ENCODE data around the gene SSBP4. TPM values are rescaled to one million over a fixed set of nuclear protein-coding genes. Genes with fewer than 3 reads are reported as not detected.
A peak's percentile ranks its signal among the peaks of the same experiment; 100 is the strongest.

Gene SSBP4
- total and polyA plus RNA-seq, 2 donors (not counting 1 experiment from before 2014, with no cell fraction given), result 12.8 to 58.6 TPM

DNA sequence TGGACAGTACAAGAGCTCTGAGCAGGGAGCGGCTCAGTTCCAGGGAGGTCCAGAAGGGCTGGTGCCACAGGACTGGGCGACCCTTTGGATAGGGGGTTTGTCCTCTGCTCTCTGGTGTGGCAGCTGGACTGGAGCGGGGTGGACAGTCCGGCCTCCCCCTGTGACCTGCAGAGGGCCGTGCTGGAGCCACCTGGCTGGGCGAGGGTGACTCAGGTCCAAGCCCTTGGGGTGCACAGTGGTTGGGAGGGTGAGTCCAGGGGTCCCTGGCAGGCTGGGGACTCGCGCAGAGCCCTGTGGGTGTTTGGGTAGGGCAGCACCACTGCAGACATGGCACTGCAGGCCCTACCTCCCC lies 7.2 kb downstream of the SSBP4 start:
- H3K27ac ChIP-seq (ENCODE audit: insufficient read depth, low read length), result peak overlapping the region; percentile 33
- no peak overlapping the region for H3K4me3 ChIP-seq (replicated peaks in 1 of 4; ENCODE audit: control extremely low read depth in 1 of 4, insufficient read depth in 1 of 4, low read depth in 3 of 4, low read length in 4 of 4)
- H3K9ac ChIP-seq (ENCODE audit: insufficient read depth, low read length), result no peak overlapping the region
- H3K4me2 ChIP-seq (ENCODE audit: extremely low read depth, insufficient read depth, low read length), result peak overlapping the region; percentile 61
- H3K9me3 ChIP-seq (ENCODE audit: control insufficient read depth, insufficient read depth, low read depth, low read length), result no peaks in the 10 kb centered on the region
- TF ChIP-seq, protein P1, sequence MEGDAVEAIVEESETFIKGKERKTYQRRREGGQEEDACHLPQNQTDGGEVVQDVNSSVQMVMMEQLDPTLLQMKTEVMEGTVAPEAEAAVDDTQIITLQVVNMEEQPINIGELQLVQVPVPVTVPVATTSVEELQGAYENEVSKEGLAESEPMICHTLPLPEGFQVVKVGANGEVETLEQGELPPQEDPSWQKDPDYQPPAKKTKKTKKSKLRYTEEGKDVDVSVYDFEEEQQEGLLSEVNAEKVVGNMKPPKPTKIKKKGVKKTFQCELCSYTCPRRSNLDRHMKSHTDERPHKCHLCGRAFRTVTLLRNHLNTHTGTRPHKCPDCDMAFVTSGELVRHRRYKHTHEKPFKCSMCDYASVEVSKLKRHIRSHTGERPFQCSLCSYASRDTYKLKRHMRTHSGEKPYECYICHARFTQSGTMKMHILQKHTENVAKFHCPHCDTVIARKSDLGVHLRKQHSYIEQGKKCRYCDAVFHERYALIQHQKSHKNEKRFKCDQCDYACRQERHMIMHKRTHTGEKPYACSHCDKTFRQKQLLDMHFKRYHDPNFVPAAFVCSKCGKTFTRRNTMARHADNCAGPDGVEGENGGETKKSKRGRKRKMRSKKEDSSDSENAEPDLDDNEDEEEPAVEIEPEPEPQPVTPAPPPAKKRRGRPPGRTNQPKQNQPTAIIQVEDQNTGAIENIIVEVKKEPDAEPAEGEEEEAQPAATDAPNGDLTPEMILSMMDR (conservative IDR thresholded peaks at IDR 0.05 in 1 of 2, IDR thresholded peaks at IDR 0.05 in 1 of 2; ENCODE audit: low read depth in 1 of 2, low read length in 2 of 2), result no peak
- TF ChIP-seq EZH2 (IDR thresholded peaks at IDR 0.05; ENCODE audit: low read length, missing control alignments), result no peak
- H3K79me2 ChIP-seq (ENCODE audit: control insufficient read depth, insufficient read depth, low read length), result peaks cover 56% of the 10 kb centered on the region
- H2AFZ ChIP-seq (ENCODE audit: low read length), result no peak overlapping the region
- H3K4me1 ChIP-seq (ENCODE audit: control insufficient read depth, extremely low read depth, insufficient read depth, low read length), result peaks cover 32% of the 10 kb centered on the region
- H3K36me3 ChIP-seq (ENCODE audit: control insufficient read depth, insufficient read depth, low read length), result peaks cover 8% of the 10 kb centered on the region
- H4K20me1 ChIP-seq (ENCODE audit: control insufficient read depth, extremely low read depth, insufficient read depth, low read length), result no peaks in the 10 kb centered on the region
- no peaks in the 10 kb centered on the region for H3K27me3 ChIP-seq (ENCODE audit: control insufficient read depth, insufficient read depth, low read length)
- no peak for DNase-seq (ENCODE audit: low read depth in 2 of 2)

DNA sequence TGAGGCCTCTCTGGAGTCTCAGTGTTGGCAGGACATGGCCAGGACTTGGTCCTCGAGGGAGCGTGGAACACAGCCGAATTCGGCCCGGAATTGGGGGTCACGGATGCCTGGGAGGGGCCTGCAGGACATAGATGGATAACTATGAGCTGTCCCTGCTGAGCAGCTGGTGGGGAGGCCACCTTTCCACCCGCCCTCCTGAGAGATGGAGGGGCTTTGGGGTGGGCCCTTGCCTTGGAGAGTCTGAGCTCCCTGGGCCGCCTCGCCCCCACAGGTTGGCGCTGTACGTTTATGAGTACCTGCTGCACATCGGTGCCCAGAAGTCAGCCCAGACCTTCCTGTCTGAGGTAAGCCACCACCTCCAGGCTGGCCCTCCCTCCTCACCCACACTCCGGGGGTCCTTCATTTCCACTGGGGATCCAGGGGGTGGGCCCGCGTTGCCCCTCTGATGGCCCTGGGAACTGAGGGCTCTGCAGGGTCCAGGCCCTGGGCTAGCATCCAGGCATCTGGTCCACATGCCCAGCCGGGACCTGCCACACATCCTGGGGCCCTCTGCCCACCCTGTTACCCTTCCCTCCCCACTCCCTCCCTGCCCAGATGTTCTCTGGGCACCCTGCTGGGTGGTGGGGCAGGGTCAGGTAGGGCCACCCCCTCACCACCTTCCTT lies 8.0 kb downstream of the SSBP4 start:
- Histone ChIP-seq H3K4me1 (ENCODE audit: control insufficient read depth, extremely low read depth, insufficient read depth, low read length) (peaks cover 29% of the 10 kb centered on the region), H4K20me1 (ENCODE audit: control insufficient read depth, extremely low read depth, insufficient read depth, low read length) (no peaks in the 10 kb centered on the region), H3K4me2 (ENCODE audit: extremely low read depth, insufficient read depth, low read length) (no peak overlapping the region), H3K36me3 (ENCODE audit: control insufficient read depth, insufficient read depth, low read length) (peaks cover 10% of the 10 kb centered on the region), H2AFZ (ENCODE audit: low read length) (no peak overlapping the region), H3K4me3 (replicated peaks in 1 of 4; ENCODE audit: control extremely low read depth in 1 of 4, insufficient read depth in 1 of 4, low read depth in 3 of 4, low read length in 4 of 4) (no peak overlapping the region), H3K27me3 (ENCODE audit: control insufficient read depth, insufficient read depth, low read length) (no peaks in the 10 kb centered on the region), H3K27ac (ENCODE audit: insufficient read depth, low read length) (no peak overlapping the region), H3K79me2 (ENCODE audit: control insufficient read depth, insufficient read depth, low read length) (peaks cover 49% of the 10 kb centered on the region), H3K9me3 (ENCODE audit: control insufficient read depth, insufficient read depth, low read depth, low read length) (no peaks in the 10 kb centered on the region), H3K9ac (ENCODE audit: insufficient read depth, low read length) (no peak overlapping the region)
- DNase-seq (ENCODE audit: low read depth in 2 of 2), result no peak
- no peak for TF ChIP-seq EZH2 (IDR thresholded peaks at IDR 0.05; ENCODE audit: low read length, missing control alignments)
- TF ChIP-seq, protein P1 (conservative IDR thresholded peaks at IDR 0.05 in 1 of 2, IDR thresholded peaks at IDR 0.05 in 1 of 2; ENCODE audit: low read depth in 1 of 2, low read length in 2 of 2), result no peak

DNA sequence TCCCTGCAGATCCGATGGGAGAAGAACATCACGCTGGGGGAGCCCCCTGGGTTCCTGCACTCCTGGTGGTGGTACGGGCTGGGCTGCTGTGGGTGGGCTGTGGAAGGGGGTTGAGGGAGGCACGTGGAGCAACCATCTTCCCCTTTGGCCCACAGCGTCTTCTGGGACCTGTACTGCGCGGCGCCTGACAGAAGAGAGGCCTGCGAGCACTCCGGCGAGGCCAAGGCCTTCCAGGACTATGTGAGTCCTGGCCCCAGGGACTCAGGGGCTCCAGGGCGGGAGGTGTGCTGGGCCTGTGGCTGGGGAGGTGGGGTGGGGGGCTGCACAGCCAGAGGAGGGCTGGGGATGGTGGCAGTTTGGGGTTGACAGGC lies 8.5 kb downstream of the SSBP4 start:
- Histone ChIP-seq H4K20me1 (ENCODE audit: control insufficient read depth, extremely low read depth, insufficient read depth, low read length) (no peaks in the 10 kb centered on the region), H2AFZ (ENCODE audit: low read length) (no peak overlapping the region), H3K36me3 (ENCODE audit: control insufficient read depth, insufficient read depth, low read length) (peaks cover 10% of the 10 kb centered on the region), H3K4me3 (replicated peaks in 1 of 4; ENCODE audit: control extremely low read depth in 1 of 4, insufficient read depth in 1 of 4, low read depth in 3 of 4, low read length in 4 of 4) (no peak overlapping the region), H3K27ac (ENCODE audit: insufficient read depth, low read length) (no peak overlapping the region), H3K9ac (ENCODE audit: insufficient read depth, low read length) (no peak overlapping the region), H3K79me2 (ENCODE audit: control insufficient read depth, insufficient read depth, low read length) (peaks cover 44% of the 10 kb centered on the region), H3K27me3 (ENCODE audit: control insufficient read depth, insufficient read depth, low read length) (no peaks in the 10 kb centered on the region), H3K4me2 (ENCODE audit: extremely low read depth, insufficient read depth, low read length) (no peak overlapping the region), H3K9me3 (ENCODE audit: control insufficient read depth, insufficient read depth, low read depth, low read length) (no peaks in the 10 kb centered on the region), H3K4me1 (ENCODE audit: control insufficient read depth, extremely low read depth, insufficient read depth, low read length) (peaks cover 31% of the 10 kb centered on the region)
- TF ChIP-seq, protein P1 (conservative IDR thresholded peaks at IDR 0.05 in 1 of 2, IDR thresholded peaks at IDR 0.05 in 1 of 2; ENCODE audit: low read depth in 1 of 2, low read length in 2 of 2), result no peak
- no peak for TF ChIP-seq EZH2 (IDR thresholded peaks at IDR 0.05; ENCODE audit: low read length, missing control alignments)
- no peak for DNase-seq (ENCODE audit: low read depth in 2 of 2)
